Endothelial cell of umbilical vein (primary cell): Measurements from ENCODE around the gene RPS28. TPM values are rescaled to one million over a fixed set of nuclear protein-coding genes. Genes with fewer than 3 reads are reported as not detected.

Experiments used
- BruUV-seq: library from RNA; stranded (reverse); fragments of 400-500 nt; replicated peaks from 2 replicates; lab custom pipeline; 2021; lab: Mats Ljungman, UMichigan
- CTCF ChIA-PET: fragments of 300-600, 350-600 bp; sonication (Branson Sonifier 250); formaldehyde crosslinking; loops from one replicate; lab custom pipeline; 2021; ENCODE audit warnings: antibody characterized with exemption, inconsistent platforms; lab: Charles Lee
- POLR2A ChIA-PET: fragments of 300-600, 350-600 bp; sonication (Branson Sonifier 250); formaldehyde crosslinking; loops from one replicate; lab custom pipeline; 2021; ENCODE audit warnings: antibody characterized with exemption, inconsistent platforms; lab: Charles Lee
- DNase-seq: peaks from one replicate; pipeline ENCODE4 v3.0.0-alpha.2; 2011; ENCODE audit warnings: low read depth, low spot score
- FAIRE-seq: peaks from 2 replicates; lab custom pipeline; 2011; peaks lifted over from hg19 to GRCh38; lab: Jason Lieb, UNC
- H2AFZ ChIP-seq: 2 replicates; pipeline ENCODE4 v1.6.0; 2012; ENCODE audit warnings: low read depth, low read length, control low read depth, inconsistent platforms
- H3K27ac ChIP-seq: 2 replicates; pipeline ENCODE4 v1.5.1; 2011; ENCODE audit warnings: low read depth, mild to moderate bottlenecking, control low read depth, low read length, moderate library complexity; ENCODE audit not compliant: insufficient read depth
- H3K27me3 ChIP-seq, 2 experiments: 2 replicates each; pipeline versions ENCODE4 v1.6.0 to v1.6.1; 2011; ENCODE audit warnings: low read length in 2 of 2, mixed read lengths in 1 of 2; ENCODE audit not compliant: control insufficient read depth in 2 of 2, insufficient read depth in 2 of 2
- H3K36me3 ChIP-seq, 2 experiments: 2 replicates in 1 of 2; 3 replicates in 1 of 2; pipeline ENCODE4 v1.5.1; 2011; ENCODE audit warnings: low read length in 2 of 2, mild to moderate bottlenecking in 1 of 2, moderate library complexity in 1 of 2; ENCODE audit not compliant: control insufficient read depth in 2 of 2, insufficient read depth in 2 of 2; ENCODE audit errors: extremely low read depth in 1 of 2
- H3K4me1 ChIP-seq: 3 replicates; pipeline ENCODE4 v1.5.1; 2011; ENCODE audit warnings: mild to moderate bottlenecking, low read length; ENCODE audit not compliant: control insufficient read depth, insufficient read depth; ENCODE audit errors: extremely low read depth
- H3K4me2 ChIP-seq: 2 replicates; pipeline ENCODE4 v1.6.1; 2011; ENCODE audit warnings: low read length, control low read depth, mixed read lengths; ENCODE audit not compliant: insufficient read depth
- H3K4me3 ChIP-seq, 3 experiments: fragments of 200-600 bp in 1 of 3; sonication (generic), shearing (Covaris generic) in 1 of 3; replicated peaks in 1 of 3; 2 replicates each; pipeline ENCODE4 v1.5.1; 2011 to 2016; ENCODE audit warnings: control low read depth in 3 of 3, low read length in 3 of 3, mild to moderate bottlenecking in 2 of 3, inconsistent platforms in 1 of 3, low read depth in 1 of 3, moderate library complexity in 1 of 3; ENCODE audit not compliant: insufficient read depth in 1 of 3
- H3K79me2 ChIP-seq: 2 replicates; pipeline ENCODE4 v1.6.0; 2012; ENCODE audit warnings: low read length, inconsistent platforms; ENCODE audit not compliant: control insufficient read depth, insufficient read depth
- H3K9ac ChIP-seq: replicated peaks from 2 replicates; pipeline ENCODE3; 2011; ENCODE audit warnings: low read length, control low read depth; ENCODE audit not compliant: insufficient read depth; ENCODE audit errors: extremely low read depth
- H3K9me1 ChIP-seq: replicated peaks from 3 replicates; pipeline ENCODE4 v1.6.0; 2011; ENCODE audit warnings: mild to moderate bottlenecking, low read length; ENCODE audit not compliant: control insufficient read depth, insufficient read depth; ENCODE audit errors: extremely low read depth
- H3K9me3 ChIP-seq: replicated peaks from 2 replicates; pipeline ENCODE4 v1.5.1; 2012; ENCODE audit warnings: low read length, inconsistent platforms; ENCODE audit not compliant: control insufficient read depth, insufficient read depth
- H4K20me1 ChIP-seq: replicated peaks from 2 replicates; pipeline ENCODE3; 2011; ENCODE audit warnings: mild to moderate bottlenecking, low read length; ENCODE audit not compliant: control insufficient read depth, insufficient read depth; ENCODE audit errors: extremely low read depth
- CTCF ChIP-seq, 2 donors: IDR thresholded peaks; 1 replicate in 1 of 2; 2 replicates in 1 of 2; pipeline ENCODE4 v1.5.1; 2011; ENCODE audit warnings: low read length in 2 of 2, mild to moderate bottlenecking in 2 of 2, moderate library complexity in 2 of 2, control low read depth in 1 of 2, inconsistent platforms in 1 of 2, low read depth in 1 of 2; ENCODE audit not compliant: insufficient read depth in 1 of 2; ENCODE audit errors: extremely low read depth in 1 of 2
- EZH2 ChIP-seq: IDR thresholded peaks from 2 replicates; pipeline ENCODE4 v1.6.1; 2012; ENCODE audit warnings: borderline replicate concordance, low read depth, mild to moderate bottlenecking, moderate library complexity, low read length, inconsistent platforms; ENCODE audit not compliant: severe bottlenecking
- FOS ChIP-seq: IDR thresholded peaks from 2 replicates; pipeline ENCODE4 v1.6.1; 2011; ENCODE audit warnings: mild to moderate bottlenecking, low read length, moderate library complexity, borderline replicate concordance; ENCODE audit not compliant: insufficient read depth
- GATA2 ChIP-seq: IDR thresholded peaks from 2 replicates; pipeline ENCODE4 v1.7.0; 2011; ENCODE audit warnings: low read depth, mild to moderate bottlenecking, moderate library complexity, mixed read lengths, low read length; ENCODE audit not compliant: insufficient read length, insufficient read depth
- JUN ChIP-seq: IDR thresholded peaks from 2 replicates; pipeline ENCODE4 v1.6.1; 2011; ENCODE audit warnings: borderline replicate concordance, low read depth; ENCODE audit not compliant: insufficient read length, insufficient read depth
- MAX ChIP-seq: IDR thresholded peaks from 2 replicates; pipeline ENCODE4 v1.6.1; 2011; ENCODE audit not compliant: insufficient read depth, insufficient read length
- MYC ChIP-seq: IDR thresholded peaks from one replicate; pipeline ENCODE4 v1.6.1; 2011; ENCODE audit warnings: mild to moderate bottlenecking, low read depth, low read length
- POLR2A ChIP-seq: IDR thresholded peaks from 2 replicates; pipeline ENCODE4 v1.6.1; 2012; ENCODE audit warnings: low read depth, mild to moderate bottlenecking, control low read depth, low read length
- POLR2AphosphoS5 ChIP-seq: IDR thresholded peaks from 2 replicates; pipeline ENCODE4 v1.6.1; 2012; ENCODE audit warnings: low read depth, mild to moderate bottlenecking, control low read depth, low read length, moderate library complexity; ENCODE audit not compliant: insufficient read depth
- dilution Hi-C: fragments of 300-500 bp; cut with MboI; formaldehyde crosslinking; loops from one replicate; pipeline ENCODE4 v1.15.0; 2019; ENCODE audit warnings: low sequenced_read_pairs; ENCODE audit not compliant: extremely low pct_ligation_motif_present
- intact Hi-C: fragments of 100-400 bp; cut with micrococcal nuclease; formaldehyde crosslinking; loops from one replicate; pipeline ENCODE4 v1.10.0; 2022
- polyA plus RNA-seq, 4 experiments: library from polyadenylated mRNA; depleted of rRNA in 3 of 4; stranded (reverse) in 3 of 4; unstranded in 1 of 4; fragments of >200 nt; gene quantifications; 2 replicates each; pipeline versions ENCODE4 v1.2.1 to v1.2.3, GENCODE V29; 2011 to 2012; ENCODE audit warnings: missing spikeins in 1 of 4
- total RNA-seq: library from RNA; stranded (reverse); gene quantifications from 2 replicates; pipeline ENCODE4 v1.2.3, GENCODE V29; 2021

RPS28 gene
- total and polyA plus RNA-seq, 2 donors (not counting 3 experiments of a cell fraction or from before 2014, with no cell fraction given): 865 to 1,664 TPM

GRCh38 chr19:8336072-8336569, 14.8 kb downstream of the RPS28 start:
- Histone ChIP-seq H3K36me3 (peaks cover 3 to 14% of the 10 kb centered on the region in 2 experiments), H3K79me2 (no peaks in the 10 kb centered on the region), H3K4me3 (no peak overlapping the region), H3K27me3 (no peaks in the 10 kb centered on the region), H3K27ac (no peak overlapping the region), H3K9me1 (no peaks in the 10 kb centered on the region), H2AFZ (no peak overlapping the region), H3K4me1 (peaks cover 15% of the 10 kb centered on the region), H3K4me2 (no peak overlapping the region), H3K9me3 (no peaks in the 10 kb centered on the region), H3K9ac (no peak overlapping the region), H4K20me1 (no peaks in the 10 kb centered on the region)
- BruUV-seq: no TSS peak
- DNase-seq (no peak), FAIRE-seq (peak; percentile 72)
- POLR2A ChIA-PET: interaction anchor here (1.0 kb wide), 1 partner anchor 12 kb away, joined by 3 read pairs; no protein-coding TSS in a partner anchor
- CTCF ChIA-PET: interaction anchor here (0.5 to 1.4 kb wide), 2 partner anchors 12 to 41 kb away, joined by 5 to 7 read pairs; no protein-coding TSS in a partner anchor
- dilution Hi-C loops: no loop called here
- TF ChIP-seq EZH2: no peak
- no peak for TF ChIP-seq FOS
- no peak for TF ChIP-seq CTCF (IDR thresholded peaks at IDR 0.05; ENCODE audit: extremely low read depth in 1 of 2, insufficient read depth in 1 of 2, low read depth in 1 of 2, low read length in 2 of 2)
- TF ChIP-seq JUN: no peak
- TF ChIP-seq MAX: no peak
- TF ChIP-seq MYC: no peak
- no peak for TF ChIP-seq GATA2
- TF ChIP-seq POLR2A: no peak
- TF ChIP-seq POLR2AphosphoS5: no peak
- intact Hi-C loops: no loop called here
